Esophagus squamous epithelium (tissue), 5 donors: Measurements from ENCODE around the gene TBL1X. TPM values are rescaled to one million over a fixed set of nuclear protein-coding genes. Genes with fewer than 3 reads are reported as not detected.

Source experiments
- DNase-seq: peaks from one replicate; lab custom pipeline; 2025; lab: John Stamatoyannopoulos, UW
- H3K27ac ChIP-seq, 4 donors: fragments of 200-600 bp; sonication (generic); one replicate each; pipeline ENCODE4 v1.5.1; 2016 to 2019; ENCODE audit warnings: mild to moderate bottlenecking in 1 of 4
- H3K27me3 ChIP-seq, 4 donors: fragments of 200-600 bp; sonication (generic); 1 replicate in 3 of 4; 2 replicates in 1 of 4; pipeline versions ENCODE4 v1.5.1 to v1.6.0; 2017 to 2021; ENCODE audit warnings: antibody characterized with exemption in 1 of 4
- H3K36me3 ChIP-seq, 3 donors: fragments of 200-600 bp; sonication (generic); one replicate each; pipeline ENCODE4 v1.5.1; 2016 to 2019
- H3K4me1 ChIP-seq, 3 donors: fragments of 200-600 bp; sonication (generic); one replicate each; pipeline ENCODE4 v1.5.1; 2017 to 2019
- H3K4me3 ChIP-seq, 4 donors: fragments of 200-600 bp; sonication (generic); 1 replicate in 3 of 4; 2 replicates in 1 of 4; pipeline ENCODE4 v1.5.1; 2016 to 2019; ENCODE audit warnings: mild to moderate bottlenecking in 2 of 4, moderate library complexity in 1 of 4
- H3K9me3 ChIP-seq, 3 donors: fragments of 200-600 bp; sonication (generic); one replicate each; pipeline ENCODE4 v1.5.1; 2016 to 2019
- CTCF ChIP-seq, 6 experiments: fragments of 450-650 bp in 4 of 6; fragments of 200-600 bp in 2 of 6; sonication (generic) in 2 of 6; IDR thresholded peaks; one replicate each; pipeline ENCODE4 v1.5.1; 2016 to 2019; ENCODE audit warnings: antibody characterized with exemption in 6 of 6, mild to moderate bottlenecking in 4 of 6, moderate library complexity in 4 of 6
- POLR2A ChIP-seq, 4 donors: fragments of 450-650 bp; IDR thresholded peaks; one replicate each; pipeline ENCODE4 v1.6.1; 2017; ENCODE audit warnings: antibody characterized with exemption in 4 of 4, mild to moderate bottlenecking in 4 of 4, moderate library complexity in 3 of 4
- WGBS, 2 donors: methylation state at CpG; one replicate each; pipeline ENCODE4 v1.1.5; 2018; 5-methylcytosine and 5-hydroxymethylcytosine counted together
- intact Hi-C: fragments of 100-400 bp; cut with DNase I; formaldehyde crosslinking; loops from one replicate; pipeline ENCODE4 v1.15.0; 2022
- total RNA-seq, 4 donors: library from RNA; depleted of rRNA; stranded (reverse); fragments of >200 nt; gene quantifications; one replicate each; pipeline ENCODE4 v1.1.0, GENCODE V29; 2016
- donor health status: DM: yes; HTN: yes; CAD: no.

TBL1X gene
- total RNA-seq, 4 donors from 2014 or later = 17.5 to 24.2 (median 21.8) TPM

- Histone ChIP-seq H3K27me3 (no peaks in the 10 kb centered on the region), H3K9me3 (no peaks in the 10 kb centered on the region), H3K4me1 (no peaks in the 10 kb centered on the region), H3K27ac (no peak overlapping the region), H3K4me3 (no peak overlapping the region), H3K36me3 (peaks cover 0 to 61% (median 0%) of the 10 kb centered on the region in 3 donors)
- TF ChIP-seq POLR2A (IDR thresholded peaks at IDR 0.05) = no peak
- no peak for TF ChIP-seq CTCF (IDR thresholded peaks at IDR 0.05)
- intact Hi-C loops = no loop called here
- WGBS, 2 donors = 87 to 97% methylated on average over 4 to 12 of the region's 12 CpGs
- no peak for DNase-seq
These were observed 236.9 kb downstream of the TBL1X start for GRCh38 chrX:9701790-9702189.

- Histone ChIP-seq H3K36me3 (peaks cover 0 to 44% (median 0%) of the 10 kb centered on the region in 3 donors), H3K4me3 (no peak overlapping the region), H3K27me3 (no peaks in the 10 kb centered on the region), H3K4me1 (peaks cover 0 to 2% (median 0%) of the 10 kb centered on the region in 3 donors), H3K9me3 (no peaks in the 10 kb centered on the region), H3K27ac (no peak overlapping the region)
- 95 to 100% methylated on average over 1 to 3 of the region's 14 CpGs for WGBS, 2 donors
- TF ChIP-seq CTCF (IDR thresholded peaks at IDR 0.05) (no peak), POLR2A (IDR thresholded peaks at IDR 0.05) (no peak)
- DNase-seq = no peak
- intact Hi-C loops = no loop called here
These were observed 238.5 kb downstream of the TBL1X start for GRCh38 chrX:9703406-9703805.

- Histone ChIP-seq H3K4me1 (peaks cover 0 to 9% (median 0%) of the 10 kb centered on the region in 3 donors), H3K27me3 (no peaks in the 10 kb centered on the region), H3K27ac (no peak overlapping the region), H3K36me3 (peaks cover 0 to 44% (median 0%) of the 10 kb centered on the region in 3 donors), H3K9me3 (no peaks in the 10 kb centered on the region), H3K4me3 (no peak overlapping the region)
- WGBS, 2 donors = 72 to 100% methylated on average over 1 to 4 of the region's 6 CpGs
- TF ChIP-seq CTCF (IDR thresholded peaks at IDR 0.05) = no peak
- intact Hi-C loops = no loop called here
- no peak for DNase-seq
These were observed 240.1 kb downstream of the TBL1X start for GRCh38 chrX:9704876-9705465.

GRCh38 chrX:9706421-9706820 is 241.6 kb downstream of the TBL1X start:
- WGBS, 2 donors = 63 to 78% methylated on average over 3 to 4 of the region's 4 CpGs
- intact Hi-C loops = no loop called here
- no peak for DNase-seq
- H3K4me1 ChIP-seq = peaks cover 0 to 9% (median 0%) of the 10 kb centered on the region in 3 donors
- TF ChIP-seq CTCF (IDR thresholded peaks at IDR 0.05) = no peak
- no peak for TF ChIP-seq POLR2A (IDR thresholded peaks at IDR 0.05)
- H3K9me3 ChIP-seq = no peaks in the 10 kb centered on the region
- H3K27me3 ChIP-seq = no peaks in the 10 kb centered on the region
- no peak overlapping the region for H3K4me3 ChIP-seq
- H3K36me3 ChIP-seq = peaks cover 0 to 47% (median 0%) of the 10 kb centered on the region in 3 donors
- H3K27ac ChIP-seq = no peak overlapping the region

GRCh38 chrX:9707306-9708033 is 242.6 kb downstream of the TBL1X start:
- no peak overlapping the region for H3K27ac ChIP-seq
- peaks cover 0 to 9% (median 0%) of the 10 kb centered on the region in 3 donors for H3K4me1 ChIP-seq
- H3K9me3 ChIP-seq = no peaks in the 10 kb centered on the region
- intact Hi-C loops = no loop called here
- no peak overlapping the region for H3K4me3 ChIP-seq
- TF ChIP-seq CTCF (IDR thresholded peaks at IDR 0.05) (no peak), POLR2A (IDR thresholded peaks at IDR 0.05) (no peak)
- WGBS, 2 donors = 60 to 86% methylated on average over 1 to 10 of the region's 13 CpGs
- no peak for DNase-seq
- H3K36me3 ChIP-seq = peaks cover 0 to 57% (median 0%) of the 10 kb centered on the region in 3 donors
- H3K27me3 ChIP-seq = no peaks in the 10 kb centered on the region
